T-helper 2 cell treated with Interferon-gamma antibody and Interleukin-4, amounts not matched to agents 5 μg/mL and 100 μg/mL, for 36 hours (primary cell): Measurements from ENCODE around the gene SLC1A5.
A peak's percentile ranks its signal among the peaks of the same experiment; 100 is the strongest.
"Not testable (repeated sequence)": the region's sequence is repeated elsewhere in the genome, so short reads cannot be mapped to it uniquely, and the experiment has no call there.

Source experiments
- DNase-seq: peaks from one replicate; pipeline ENCODE4 v3.0.0; 2021; ENCODE audit warnings: low spot score
- H3K27ac Mint-ChIP-seq: one replicate; pipeline ENCODE4 v1.8.0; 2021; ENCODE audit warnings: mild to moderate bottlenecking, mixed read lengths
- H3K27me3 Mint-ChIP-seq: one replicate; pipeline ENCODE4 v1.8.0; 2021; ENCODE audit warnings: low read depth, mixed read lengths
- H3K36me3 Mint-ChIP-seq: one replicate; pipeline ENCODE4 v1.8.0; 2021; ENCODE audit warnings: low read depth, mixed read lengths
- H3K4me1 Mint-ChIP-seq: one replicate; pipeline ENCODE4 v1.8.0; 2021; ENCODE audit warnings: low read depth, mixed read lengths
- H3K4me3 Mint-ChIP-seq: one replicate; pipeline ENCODE4 v1.8.0; 2022; ENCODE audit warnings: mild to moderate bottlenecking, moderate library complexity, mixed read lengths
- H3K9me3 Mint-ChIP-seq: one replicate; pipeline ENCODE4 v1.8.0; 2021; ENCODE audit warnings: mixed read lengths

The SLC1A5 gene

DNA sequence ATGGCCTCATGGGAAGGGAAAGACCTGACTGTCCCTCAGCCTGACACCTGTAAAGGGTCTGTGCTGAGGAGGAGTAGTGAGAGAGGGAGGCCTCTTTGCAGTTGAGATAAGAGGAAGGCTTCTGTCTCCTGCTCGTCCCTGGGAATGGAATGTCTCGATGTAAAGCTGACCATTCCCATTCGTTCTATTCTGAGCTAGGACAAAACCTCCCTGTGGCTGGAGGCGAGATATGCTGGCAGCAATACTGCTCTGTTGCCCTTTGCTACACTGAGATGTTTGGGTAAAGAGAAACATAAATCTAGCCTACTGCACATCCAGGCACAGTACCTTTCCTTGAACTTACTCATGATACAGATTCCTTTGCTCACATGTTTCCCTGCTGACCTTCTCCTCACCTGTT, 19.6 kb downstream of the SLC1A5 start:
- not testable (repeated sequence) for H3K4me3 Mint-ChIP-seq, H3K27me3 Mint-ChIP-seq, H3K36me3 Mint-ChIP-seq, H3K27ac Mint-ChIP-seq, DNase-seq, H3K4me1 Mint-ChIP-seq, H3K9me3 Mint-ChIP-seq

DNA sequence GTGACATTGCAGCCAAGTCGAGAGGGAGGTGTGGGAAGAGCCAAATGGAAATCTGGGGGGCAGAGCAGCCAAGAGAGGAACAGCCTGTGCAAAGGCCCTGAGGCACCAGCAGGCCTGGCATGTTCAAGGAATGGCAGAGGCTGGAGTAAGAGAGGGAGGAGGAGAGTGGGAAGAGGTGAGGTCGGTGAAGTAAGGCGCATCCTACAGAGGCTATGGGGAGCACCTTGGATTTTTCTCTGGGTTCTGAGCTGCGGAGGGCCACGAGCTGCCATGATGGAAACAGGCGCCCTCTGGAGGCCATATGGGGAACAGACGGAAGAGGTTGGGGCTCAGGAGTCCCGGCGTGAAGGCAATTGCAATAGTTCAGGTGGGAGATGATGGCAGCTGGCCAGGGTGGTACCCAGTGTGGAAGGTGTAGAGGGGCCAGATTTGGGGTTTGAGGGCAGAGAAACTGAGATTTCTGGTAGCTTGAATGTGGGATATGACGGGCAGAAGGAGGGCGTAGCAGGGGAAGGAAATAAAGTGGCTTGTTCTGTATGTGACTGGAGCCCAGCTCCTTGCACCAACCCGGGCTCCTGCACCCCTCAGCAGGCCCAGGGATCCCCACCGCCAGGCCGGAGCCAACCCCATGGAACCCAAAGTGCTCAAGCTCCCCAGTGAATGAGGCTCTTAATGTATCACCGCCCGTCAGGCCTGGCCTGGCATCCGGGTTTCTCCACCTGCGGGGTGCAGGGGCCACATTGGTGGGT, 21.7 kb downstream of the SLC1A5 start:
- Mint-ChIP-seq H3K4me1 (peaks cover 3% of the 10 kb centered on the region), H3K4me3 (no peak overlapping the region), H3K9me3 (no peaks in the 10 kb centered on the region), H3K36me3 (no peaks in the 10 kb centered on the region), H3K27ac (peak overlapping the region; percentile 5), H3K27me3 (no peaks in the 10 kb centered on the region)
- peak; percentile 52 for DNase-seq

DNA sequence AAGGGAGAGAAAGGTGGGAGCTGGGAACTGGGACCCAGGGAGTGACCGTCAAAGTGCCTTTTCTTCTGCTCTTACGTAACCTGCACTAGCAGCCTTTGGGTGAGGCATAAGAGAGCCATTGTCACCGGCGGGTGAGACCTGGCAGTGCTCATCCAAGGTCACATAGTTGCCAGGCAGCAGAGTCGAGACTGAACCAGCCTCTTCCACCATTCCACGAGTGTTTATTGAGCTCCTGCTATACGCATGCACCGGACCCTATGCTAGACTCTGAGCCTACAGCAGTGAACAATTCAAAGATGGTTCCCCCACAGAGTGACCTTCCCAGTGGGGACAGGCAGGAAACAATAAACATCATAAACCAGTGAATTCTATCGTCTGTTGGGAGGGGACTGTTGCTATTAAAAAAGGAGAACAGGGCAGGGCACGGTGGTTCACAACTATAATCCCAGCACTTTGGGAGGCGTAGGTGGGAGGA, 23.5 kb downstream of the SLC1A5 start:
- Mint-ChIP-seq H3K4me3 (no peak overlapping the region), H3K4me1 (peaks cover 3% of the 10 kb centered on the region), H3K27me3 (no peaks in the 10 kb centered on the region), H3K9me3 (no peaks in the 10 kb centered on the region), H3K36me3 (no peaks in the 10 kb centered on the region), H3K27ac (no peak overlapping the region)
- no peak for DNase-seq

DNA sequence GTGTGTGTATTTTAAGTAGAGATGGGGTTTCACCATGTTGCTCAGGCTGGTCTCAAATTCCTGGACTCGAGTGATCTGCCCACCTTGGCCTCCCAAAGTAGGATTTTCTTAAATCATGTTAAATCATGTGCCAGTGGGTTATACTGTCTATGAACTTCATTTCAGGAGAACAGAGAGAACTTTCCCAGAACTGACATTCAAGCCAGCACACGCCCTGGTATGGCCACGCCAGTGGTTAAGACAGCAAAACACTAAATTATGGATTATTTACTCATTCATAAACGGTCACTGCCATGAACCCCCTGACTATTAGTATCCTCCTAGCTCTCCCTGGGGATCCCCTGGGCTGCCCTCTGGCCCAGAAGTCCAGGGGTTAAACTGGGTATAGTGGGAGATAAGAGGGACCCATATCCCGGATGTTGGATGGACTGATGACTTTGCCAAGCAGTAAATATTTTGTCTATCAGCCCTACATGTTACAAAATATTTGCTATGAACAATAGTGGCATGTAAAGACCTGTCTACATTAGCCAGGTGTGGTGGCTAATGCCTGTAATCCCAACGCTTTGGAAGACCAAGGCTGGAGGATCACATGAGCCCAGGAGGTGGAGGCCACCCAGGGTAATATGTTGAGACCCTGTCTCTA, 26.0 kb downstream of the SLC1A5 start:
- peaks cover 6% of the 10 kb centered on the region for H3K4me1 Mint-ChIP-seq
- no peaks in the 10 kb centered on the region for H3K27me3 Mint-ChIP-seq
- H3K4me3 Mint-ChIP-seq: no peak overlapping the region
- H3K36me3 Mint-ChIP-seq: no peaks in the 10 kb centered on the region
- no peaks in the 10 kb centered on the region for H3K9me3 Mint-ChIP-seq
- no peak overlapping the region for H3K27ac Mint-ChIP-seq
- no peak for DNase-seq

DNA sequence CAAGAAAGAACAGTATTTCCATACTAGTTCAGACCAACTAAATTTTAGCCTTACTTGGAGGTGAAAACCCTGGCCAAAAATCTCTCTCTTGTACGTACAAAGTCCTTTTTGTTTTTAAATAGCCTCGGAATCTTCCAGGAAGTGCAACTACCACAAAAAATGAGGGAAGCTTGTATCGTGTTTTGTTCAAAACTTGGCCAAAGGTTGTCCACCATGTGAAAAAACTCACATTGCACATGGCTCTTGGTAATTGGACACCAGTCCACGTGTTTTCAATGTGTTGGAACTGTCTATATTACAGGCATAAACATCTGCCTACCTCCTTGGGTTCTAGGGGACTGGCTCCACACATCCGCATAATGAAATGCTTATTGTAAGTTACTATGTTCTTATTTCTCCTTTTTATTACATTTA, 27.0 kb downstream of the SLC1A5 start:
- H3K4me1 Mint-ChIP-seq: peaks cover 3% of the 10 kb centered on the region
- no peak for DNase-seq
- no peaks in the 10 kb centered on the region for H3K27me3 Mint-ChIP-seq
- no peak overlapping the region for H3K4me3 Mint-ChIP-seq
- no peaks in the 10 kb centered on the region for H3K9me3 Mint-ChIP-seq
- H3K36me3 Mint-ChIP-seq: no peaks in the 10 kb centered on the region
- H3K27ac Mint-ChIP-seq: no peak overlapping the region

DNA sequence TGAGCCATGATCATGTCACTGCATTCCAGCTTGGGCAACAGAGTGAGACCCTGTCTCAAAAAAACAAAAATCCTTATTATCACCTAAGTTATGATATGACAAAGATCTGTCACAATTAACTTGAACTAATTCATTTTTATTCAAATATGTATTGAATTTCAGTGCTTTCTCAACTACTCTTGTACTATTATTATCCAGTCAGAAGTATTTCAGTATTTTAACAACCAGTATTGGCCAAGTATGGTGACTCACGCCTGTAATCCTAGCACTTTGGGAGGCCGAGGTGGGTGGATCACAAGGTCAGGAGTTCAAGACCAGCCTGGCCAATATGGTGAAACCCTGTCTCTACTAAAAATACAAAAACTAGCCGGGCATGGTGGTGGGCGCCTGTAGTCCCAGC, 27.5 kb downstream of the SLC1A5 start:
- H3K4me3 Mint-ChIP-seq, H3K27ac Mint-ChIP-seq, DNase-seq, H3K4me1 Mint-ChIP-seq, H3K9me3 Mint-ChIP-seq, H3K27me3 Mint-ChIP-seq, H3K36me3 Mint-ChIP-seq: not testable (repeated sequence)

DNA sequence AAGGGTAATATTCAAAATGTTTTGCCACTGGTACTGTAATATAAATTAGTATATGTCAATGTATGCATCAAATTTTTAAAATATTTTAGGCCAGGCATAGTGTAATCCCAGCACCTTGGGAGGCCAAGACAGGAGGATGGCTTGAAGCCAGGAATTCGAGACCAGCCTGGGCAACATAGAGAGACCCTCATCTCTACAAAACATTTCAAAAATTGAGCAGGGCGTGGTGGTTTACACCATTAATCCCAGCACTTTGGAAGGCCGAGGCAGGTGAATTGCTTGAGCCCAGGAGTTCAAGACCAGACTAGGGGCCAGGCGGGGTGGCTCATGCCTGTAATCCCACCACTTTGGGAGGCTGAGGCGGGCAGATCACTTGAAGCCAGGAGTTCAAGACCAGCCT, 28.0 kb downstream of the SLC1A5 start:
- DNase-seq: no peak

DNA sequence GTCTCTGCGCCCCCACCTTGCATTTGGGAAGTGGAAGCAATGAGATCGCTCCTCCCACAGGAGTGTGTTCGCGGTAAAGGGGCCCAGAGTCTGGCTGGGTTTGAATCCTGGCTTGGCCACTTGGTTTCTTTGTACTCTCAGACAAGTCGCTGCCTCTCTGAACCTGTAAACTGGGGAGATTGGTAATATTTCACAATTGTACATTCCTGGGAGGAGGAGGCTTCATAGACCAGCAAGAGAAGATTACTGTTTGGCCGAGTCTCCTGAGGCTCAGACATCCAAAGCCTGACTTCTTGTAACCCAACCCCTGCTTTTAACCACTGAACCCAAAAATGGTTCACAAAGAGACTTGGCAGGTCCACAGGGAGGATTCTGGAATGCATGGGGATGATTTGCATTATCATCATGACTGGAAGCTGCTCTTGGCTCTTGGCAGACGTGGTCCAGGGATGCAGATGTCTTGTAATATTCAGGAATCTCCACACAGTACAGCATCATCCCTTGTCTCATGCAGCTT, 28.5 kb downstream of the SLC1A5 start:
- Mint-ChIP-seq H3K4me1 (peaks cover 3% of the 10 kb centered on the region), H3K27ac (no peak overlapping the region), H3K27me3 (no peaks in the 10 kb centered on the region), H3K9me3 (no peaks in the 10 kb centered on the region), H3K36me3 (no peaks in the 10 kb centered on the region), H3K4me3 (no peak overlapping the region)
- DNase-seq: no peak

More for the DNA sequence above, 28.0 kb downstream of the SLC1A5 start:
- no peaks in the 10 kb centered on the region for H3K27me3 Mint-ChIP-seq
- H3K9me3 Mint-ChIP-seq: no peaks in the 10 kb centered on the region
- H3K4me1 Mint-ChIP-seq: peaks cover 3% of the 10 kb centered on the region
- H3K27ac Mint-ChIP-seq: no peak overlapping the region
- H3K36me3 Mint-ChIP-seq: no peaks in the 10 kb centered on the region
- no peak overlapping the region for H3K4me3 Mint-ChIP-seq

DNA sequence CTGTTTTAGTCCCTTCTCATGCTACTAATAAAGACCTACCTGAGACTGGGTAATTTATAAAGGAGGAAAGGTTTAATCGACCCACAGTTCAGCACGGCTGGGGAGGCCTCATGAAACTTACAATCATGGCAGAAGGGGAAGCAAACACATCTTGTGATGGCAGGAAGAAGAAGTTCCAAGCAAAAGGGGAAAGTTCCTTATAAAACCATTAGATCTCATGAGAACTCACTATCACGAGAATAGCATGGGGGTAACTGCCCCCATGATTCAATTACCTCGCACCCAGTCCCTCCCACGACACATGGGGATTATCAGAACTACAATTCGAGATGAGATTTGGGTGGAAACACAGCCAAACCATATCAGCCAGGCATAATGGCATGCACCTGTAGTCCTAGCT, 29.2 kb downstream of the SLC1A5 start:
- no peak for DNase-seq
- Mint-ChIP-seq H3K4me1 (peaks cover 3% of the 10 kb centered on the region), H3K27ac (no peak overlapping the region)

DNA sequence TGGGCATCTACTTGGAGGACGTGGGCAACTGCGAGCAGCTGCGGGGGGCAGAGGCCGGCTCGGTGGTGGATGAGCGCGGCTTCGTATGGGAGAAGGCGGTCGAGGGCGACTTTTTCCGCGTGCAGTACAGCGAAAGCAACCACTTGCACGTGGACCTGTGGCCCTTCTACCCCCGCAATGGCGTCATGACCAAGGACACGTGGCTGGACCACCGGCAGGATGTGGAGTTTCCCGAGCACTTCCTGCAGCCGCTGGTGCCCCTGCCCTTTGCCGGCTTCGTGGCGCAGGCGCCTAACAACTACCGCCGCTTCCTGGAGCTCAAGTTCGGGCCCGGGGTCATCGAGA, 31.9 kb downstream of the SLC1A5 start:
- H3K27me3 Mint-ChIP-seq: no peaks in the 10 kb centered on the region
- no peak for DNase-seq
- peaks cover 9% of the 10 kb centered on the region for H3K4me1 Mint-ChIP-seq
- H3K4me3 Mint-ChIP-seq: no peak overlapping the region
- H3K9me3 Mint-ChIP-seq: no peaks in the 10 kb centered on the region
- peaks cover 3% of the 10 kb centered on the region for H3K36me3 Mint-ChIP-seq
- H3K27ac Mint-ChIP-seq: no peak overlapping the region

More for the DNA sequence above, 29.2 kb downstream of the SLC1A5 start:
- Mint-ChIP-seq H3K4me3 (no peak overlapping the region), H3K27me3 (no peaks in the 10 kb centered on the region), H3K9me3 (no peaks in the 10 kb centered on the region), H3K36me3 (no peaks in the 10 kb centered on the region)

DNA sequence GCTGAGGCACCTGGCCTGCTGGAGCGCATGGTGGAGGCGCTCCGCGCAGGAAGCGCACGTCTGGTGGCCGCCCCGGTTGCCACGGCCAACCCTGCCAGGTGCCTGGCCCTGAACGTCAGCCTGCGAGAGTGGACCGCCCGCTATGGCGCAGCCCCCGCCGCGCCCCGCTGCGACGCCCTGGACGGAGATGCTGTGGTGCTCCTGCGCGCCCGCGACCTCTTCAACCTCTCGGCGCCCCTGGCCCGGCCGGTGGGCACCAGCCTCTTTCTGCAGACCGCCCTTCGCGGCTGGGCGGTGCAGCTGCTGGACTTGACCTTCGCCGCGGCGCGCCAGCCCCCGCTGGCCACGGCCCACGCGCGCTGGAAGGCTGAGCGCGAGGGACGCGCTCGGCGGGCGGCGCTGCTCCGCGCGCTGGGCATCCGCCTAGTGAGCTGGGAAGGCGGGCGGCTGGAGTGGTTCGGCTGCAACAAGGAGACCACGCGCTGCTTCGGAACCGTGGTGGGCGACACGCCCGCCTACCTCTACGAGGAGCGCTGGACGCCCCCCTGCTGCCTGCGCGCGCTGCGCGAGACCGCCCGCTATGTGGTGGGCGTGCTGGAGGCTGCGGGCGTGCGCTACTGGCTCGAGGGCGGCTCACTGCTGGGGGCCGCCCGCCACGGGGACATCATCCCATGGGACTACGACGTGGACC, 32.4 kb downstream of the SLC1A5 start:
- no peaks in the 10 kb centered on the region for H3K9me3 Mint-ChIP-seq
- peaks cover 9% of the 10 kb centered on the region for H3K4me1 Mint-ChIP-seq
- no peak overlapping the region for H3K4me3 Mint-ChIP-seq

DNA sequence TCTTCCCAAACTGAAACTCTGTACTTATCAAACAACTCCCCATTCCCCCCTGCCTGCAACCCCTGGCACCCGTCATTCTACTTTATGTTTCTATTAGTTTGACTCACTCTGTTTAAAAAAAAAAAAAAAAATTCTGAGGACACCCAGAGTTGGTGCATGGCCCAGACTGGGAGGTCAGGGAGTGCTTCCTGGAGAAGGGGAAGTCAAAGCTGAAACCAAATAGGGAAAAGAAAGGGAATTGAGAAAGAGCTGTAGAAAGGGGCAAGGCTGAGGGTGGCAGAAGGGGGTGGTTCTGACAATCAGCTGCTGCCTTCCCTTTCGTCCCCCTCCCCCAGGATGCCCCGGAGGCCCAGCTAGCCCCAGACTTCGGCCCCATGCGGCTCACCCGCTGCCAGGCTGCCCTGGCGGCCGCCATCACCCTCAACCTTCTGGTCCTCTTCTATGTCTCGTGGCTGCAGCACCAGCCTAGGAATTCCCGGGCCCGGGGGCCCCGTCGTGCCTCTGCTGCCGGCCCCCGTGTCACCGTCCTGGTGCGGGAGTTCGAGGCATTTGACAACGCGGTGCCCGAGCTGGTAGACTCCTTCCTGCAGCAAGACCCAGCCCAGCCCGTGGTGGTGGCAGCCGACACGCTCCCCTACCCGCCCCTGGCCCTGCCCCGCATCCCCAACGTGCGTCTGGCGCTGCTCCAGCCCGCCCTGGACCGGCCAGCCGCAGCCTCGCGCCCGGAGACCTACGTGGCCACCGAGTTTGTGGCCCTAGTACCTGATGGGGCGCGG, 33.1 kb downstream of the SLC1A5 start:
- Mint-ChIP-seq H3K9me3 (no peaks in the 10 kb centered on the region), H3K36me3 (peaks cover 6% of the 10 kb centered on the region)

More for the DNA sequence above, 32.4 kb downstream of the SLC1A5 start:
- no peak for DNase-seq
- no peak overlapping the region for H3K27ac Mint-ChIP-seq
- H3K27me3 Mint-ChIP-seq: no peaks in the 10 kb centered on the region
- peaks cover 3% of the 10 kb centered on the region for H3K36me3 Mint-ChIP-seq

DNA sequence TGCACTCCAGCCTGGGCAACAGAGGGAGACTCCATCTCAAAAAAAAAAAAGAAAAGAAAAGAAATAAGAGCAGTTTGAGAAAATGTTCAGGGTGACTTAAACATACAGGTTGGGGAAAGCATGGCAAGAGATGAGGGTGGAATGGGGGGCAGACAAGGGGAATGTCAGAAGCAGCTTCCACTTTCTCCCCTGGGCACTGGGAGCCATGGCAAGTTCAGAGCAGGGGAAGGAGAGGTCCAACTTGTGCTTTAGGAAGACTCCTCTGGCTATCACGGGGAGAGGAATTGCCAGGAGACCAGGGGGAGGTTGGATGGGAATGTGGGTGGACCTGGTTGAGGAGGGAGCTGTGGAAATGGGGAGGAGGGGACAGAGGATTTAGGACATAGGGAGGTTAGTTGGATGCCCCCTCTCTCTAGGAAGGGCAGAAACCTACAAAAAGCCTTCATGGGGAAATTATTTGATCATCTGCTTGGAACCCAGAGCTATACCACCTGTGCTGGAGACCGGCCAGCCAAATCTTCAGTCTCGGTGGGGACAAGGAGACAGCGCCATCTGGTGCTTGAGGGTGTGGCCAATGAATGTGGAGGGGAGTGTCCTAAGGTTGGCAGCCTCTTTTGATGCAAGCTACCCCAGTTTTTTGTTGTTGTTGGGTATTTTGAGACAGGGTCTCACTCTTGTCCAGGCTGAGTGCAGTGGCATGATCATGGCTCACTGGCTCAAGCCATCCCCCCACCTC, 34.8 kb downstream of the SLC1A5 start:
- Mint-ChIP-seq H3K4me3 (no peak overlapping the region), H3K27ac (no peak overlapping the region), H3K4me1 (peaks cover 9% of the 10 kb centered on the region)

More for the DNA sequence above, 33.1 kb downstream of the SLC1A5 start:
- Mint-ChIP-seq H3K4me3 (no peak overlapping the region), H3K27me3 (no peaks in the 10 kb centered on the region), H3K4me1 (peaks cover 9% of the 10 kb centered on the region), H3K27ac (no peak overlapping the region)
- DNase-seq: no peak

More for the DNA sequence above, 34.8 kb downstream of the SLC1A5 start:
- DNase-seq: peak; percentile 51
- Mint-ChIP-seq H3K27me3 (no peaks in the 10 kb centered on the region), H3K36me3 (peaks cover 8% of the 10 kb centered on the region), H3K9me3 (no peaks in the 10 kb centered on the region)
